ENCODE data around the gene SYCE3. TPM values are rescaled to one million over a fixed set of nuclear protein-coding genes. Genes with fewer than 3 reads are reported as not detected.
A peak's percentile ranks its signal among the peaks of the same experiment; 100 is the strongest.

SYCE3 gene
- total and polyA plus RNA-seq, 9 of the 15 experiments (the other 6 are each of a cell fraction or from before 2014, with no cell fraction given): 0.56 TPM; not detected in 8

DNA sequence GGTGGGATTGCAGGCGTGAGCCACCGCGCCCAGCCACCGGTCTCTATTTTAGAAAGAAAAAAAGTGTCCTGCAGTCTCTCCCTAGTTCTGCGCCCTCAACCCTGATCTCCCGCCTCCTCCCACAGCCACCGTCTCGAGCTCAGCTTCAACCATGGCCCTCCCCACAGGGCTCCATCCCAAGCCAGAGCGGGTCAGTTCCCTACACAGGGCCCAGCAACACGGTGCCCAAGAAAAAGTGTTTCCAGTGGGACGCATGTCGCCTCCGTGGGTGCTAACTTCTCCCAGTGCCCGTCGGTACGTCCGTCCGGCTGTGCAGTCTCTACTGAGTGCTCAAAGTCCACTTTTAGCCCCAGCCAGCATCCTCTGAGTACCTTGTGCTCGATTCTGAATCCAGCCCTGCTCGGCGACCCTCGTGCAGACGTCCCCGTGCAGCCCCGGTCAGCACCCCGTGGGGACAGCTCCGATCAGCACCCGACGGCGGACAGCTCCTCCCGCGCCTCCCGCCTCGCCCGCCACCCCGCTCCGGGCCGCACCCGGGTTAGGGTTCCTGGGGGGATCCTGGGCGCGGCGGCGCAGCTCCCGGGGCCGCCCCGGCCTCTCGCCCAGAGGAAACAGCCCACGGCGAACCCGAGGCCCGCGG, 37.2 kb upstream of the SYCE3 start (continued):
- TF ChIP-seq, protein P1, sequence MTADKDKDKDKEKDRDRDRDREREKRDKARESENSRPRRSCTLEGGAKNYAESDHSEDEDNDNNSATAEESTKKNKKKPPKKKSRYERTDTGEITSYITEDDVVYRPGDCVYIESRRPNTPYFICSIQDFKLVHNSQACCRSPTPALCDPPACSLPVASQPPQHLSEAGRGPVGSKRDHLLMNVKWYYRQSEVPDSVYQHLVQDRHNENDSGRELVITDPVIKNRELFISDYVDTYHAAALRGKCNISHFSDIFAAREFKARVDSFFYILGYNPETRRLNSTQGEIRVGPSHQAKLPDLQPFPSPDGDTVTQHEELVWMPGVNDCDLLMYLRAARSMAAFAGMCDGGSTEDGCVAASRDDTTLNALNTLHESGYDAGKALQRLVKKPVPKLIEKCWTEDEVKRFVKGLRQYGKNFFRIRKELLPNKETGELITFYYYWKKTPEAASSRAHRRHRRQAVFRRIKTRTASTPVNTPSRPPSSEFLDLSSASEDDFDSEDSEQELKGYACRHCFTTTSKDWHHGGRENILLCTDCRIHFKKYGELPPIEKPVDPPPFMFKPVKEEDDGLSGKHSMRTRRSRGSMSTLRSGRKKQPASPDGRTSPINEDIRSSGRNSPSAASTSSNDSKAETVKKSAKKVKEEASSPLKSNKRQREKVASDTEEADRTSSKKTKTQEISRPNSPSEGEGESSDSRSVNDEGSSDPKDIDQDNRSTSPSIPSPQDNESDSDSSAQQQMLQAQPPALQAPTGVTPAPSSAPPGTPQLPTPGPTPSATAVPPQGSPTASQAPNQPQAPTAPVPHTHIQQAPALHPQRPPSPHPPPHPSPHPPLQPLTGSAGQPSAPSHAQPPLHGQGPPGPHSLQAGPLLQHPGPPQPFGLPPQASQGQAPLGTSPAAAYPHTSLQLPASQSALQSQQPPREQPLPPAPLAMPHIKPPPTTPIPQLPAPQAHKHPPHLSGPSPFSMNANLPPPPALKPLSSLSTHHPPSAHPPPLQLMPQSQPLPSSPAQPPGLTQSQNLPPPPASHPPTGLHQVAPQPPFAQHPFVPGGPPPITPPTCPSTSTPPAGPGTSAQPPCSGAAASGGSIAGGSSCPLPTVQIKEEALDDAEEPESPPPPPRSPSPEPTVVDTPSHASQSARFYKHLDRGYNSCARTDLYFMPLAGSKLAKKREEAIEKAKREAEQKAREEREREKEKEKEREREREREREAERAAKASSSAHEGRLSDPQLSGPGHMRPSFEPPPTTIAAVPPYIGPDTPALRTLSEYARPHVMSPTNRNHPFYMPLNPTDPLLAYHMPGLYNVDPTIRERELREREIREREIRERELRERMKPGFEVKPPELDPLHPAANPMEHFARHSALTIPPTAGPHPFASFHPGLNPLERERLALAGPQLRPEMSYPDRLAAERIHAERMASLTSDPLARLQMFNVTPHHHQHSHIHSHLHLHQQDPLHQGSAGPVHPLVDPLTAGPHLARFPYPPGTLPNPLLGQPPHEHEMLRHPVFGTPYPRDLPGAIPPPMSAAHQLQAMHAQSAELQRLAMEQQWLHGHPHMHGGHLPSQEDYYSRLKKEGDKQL (CRISPR knock-in tag; IDR thresholded peaks at IDR 0.05; ENCODE audit: borderline replicate concordance): peak; percentile 79; the same call in 1 of the 2 replicates
- TF ChIP-seq PHF20 (IDR thresholded peaks at IDR 0.05; ENCODE audit: partially characterized antibody) (no peak), SMAD4 (CRISPR knock-in tag; conservative IDR thresholded peaks at IDR 0.05) (peak; percentile 61), MCM5 (IDR thresholded peaks at IDR 0.05; ENCODE audit: low read depth) (no peak), DACH1 (IDR thresholded peaks at IDR 0.05; ENCODE audit: partially characterized antibody) (no peak), NR2F6 (CRISPR knock-in tag; IDR thresholded peaks at IDR 0.05) (no peak), KAT7 (CRISPR knock-in tag; IDR thresholded peaks at IDR 0.05; ENCODE audit: borderline replicate concordance) (0 out of 2 replicates have a peak, but pooled peaks have one; percentile 76), BACH1 (tag; IDR thresholded peaks at IDR 0.05) (no peak), ETV5 (CRISPR knock-in tag; IDR thresholded peaks at IDR 0.05; ENCODE audit: low read depth) (peak; percentile 68; the same call in 1 of the 2 replicates), L3MBTL2 (IDR thresholded peaks at IDR 0.05) (no peak), MEIS2 (IDR thresholded peaks at IDR 0.05; ENCODE audit: partially characterized antibody) (no peak), ZNF12 (CRISPR knock-in tag; IDR thresholded peaks at IDR 0.05) (peak; percentile 83; the same call in 1 of the 2 replicates), CREB1 (IDR thresholded peaks at IDR 0.05) (no peak), CREB1 (CRISPR knock-in tag; IDR thresholded peaks at IDR 0.05) (peak; percentile 75)
- TF ChIP-seq, protein P2, sequence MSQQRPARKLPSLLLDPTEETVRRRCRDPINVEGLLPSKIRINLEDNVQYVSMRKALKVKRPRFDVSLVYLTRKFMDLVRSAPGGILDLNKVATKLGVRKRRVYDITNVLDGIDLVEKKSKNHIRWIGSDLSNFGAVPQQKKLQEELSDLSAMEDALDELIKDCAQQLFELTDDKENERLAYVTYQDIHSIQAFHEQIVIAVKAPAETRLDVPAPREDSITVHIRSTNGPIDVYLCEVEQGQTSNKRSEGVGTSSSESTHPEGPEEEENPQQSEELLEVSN (IDR thresholded peaks at IDR 0.05; ENCODE audit: borderline replicate concordance in 1 of 2, extremely low read depth in 1 of 2, insufficient read depth in 1 of 2, insufficient read length in 1 of 2, low read depth in 1 of 2, low read length in 1 of 2, poor library complexity in 1 of 2, severe bottlenecking in 1 of 2): peak in 1 of 2 experiments; percentile 53
- TF ChIP-seq, protein P3, sequence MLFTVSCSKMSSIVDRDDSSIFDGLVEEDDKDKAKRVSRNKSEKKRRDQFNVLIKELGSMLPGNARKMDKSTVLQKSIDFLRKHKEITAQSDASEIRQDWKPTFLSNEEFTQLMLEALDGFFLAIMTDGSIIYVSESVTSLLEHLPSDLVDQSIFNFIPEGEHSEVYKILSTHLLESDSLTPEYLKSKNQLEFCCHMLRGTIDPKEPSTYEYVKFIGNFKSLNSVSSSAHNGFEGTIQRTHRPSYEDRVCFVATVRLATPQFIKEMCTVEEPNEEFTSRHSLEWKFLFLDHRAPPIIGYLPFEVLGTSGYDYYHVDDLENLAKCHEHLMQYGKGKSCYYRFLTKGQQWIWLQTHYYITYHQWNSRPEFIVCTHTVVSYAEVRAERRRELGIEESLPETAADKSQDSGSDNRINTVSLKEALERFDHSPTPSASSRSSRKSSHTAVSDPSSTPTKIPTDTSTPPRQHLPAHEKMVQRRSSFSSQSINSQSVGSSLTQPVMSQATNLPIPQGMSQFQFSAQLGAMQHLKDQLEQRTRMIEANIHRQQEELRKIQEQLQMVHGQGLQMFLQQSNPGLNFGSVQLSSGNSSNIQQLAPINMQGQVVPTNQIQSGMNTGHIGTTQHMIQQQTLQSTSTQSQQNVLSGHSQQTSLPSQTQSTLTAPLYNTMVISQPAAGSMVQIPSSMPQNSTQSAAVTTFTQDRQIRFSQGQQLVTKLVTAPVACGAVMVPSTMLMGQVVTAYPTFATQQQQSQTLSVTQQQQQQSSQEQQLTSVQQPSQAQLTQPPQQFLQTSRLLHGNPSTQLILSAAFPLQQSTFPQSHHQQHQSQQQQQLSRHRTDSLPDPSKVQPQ (CRISPR knock-in tag; IDR thresholded peaks at IDR 0.05; ENCODE audit: borderline replicate concordance): no peak
- TF ChIP-seq, protein P4, sequence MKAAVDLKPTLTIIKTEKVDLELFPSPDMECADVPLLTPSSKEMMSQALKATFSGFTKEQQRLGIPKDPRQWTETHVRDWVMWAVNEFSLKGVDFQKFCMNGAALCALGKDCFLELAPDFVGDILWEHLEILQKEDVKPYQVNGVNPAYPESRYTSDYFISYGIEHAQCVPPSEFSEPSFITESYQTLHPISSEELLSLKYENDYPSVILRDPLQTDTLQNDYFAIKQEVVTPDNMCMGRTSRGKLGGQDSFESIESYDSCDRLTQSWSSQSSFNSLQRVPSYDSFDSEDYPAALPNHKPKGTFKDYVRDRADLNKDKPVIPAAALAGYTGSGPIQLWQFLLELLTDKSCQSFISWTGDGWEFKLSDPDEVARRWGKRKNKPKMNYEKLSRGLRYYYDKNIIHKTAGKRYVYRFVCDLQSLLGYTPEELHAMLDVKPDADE (conservative IDR thresholded peaks at IDR 0.05; ENCODE audit: control insufficient read depth, low read depth, low read length): peak; percentile 93

All from K562 (cell line).